Uterus (tissue), 2 donors: ENCODE results near the gene ZBTB20.

Experiments
- CTCF ChIP-seq, 4 experiments: fragments of 200-600 bp in 2 of 4; fragments of 450-650 bp in 2 of 4; sonication (generic) in 2 of 4; IDR thresholded peaks; one replicate each; pipeline ENCODE4 v1.5.1; 2016 to 2019; ENCODE audit warnings: antibody characterized with exemption in 4 of 4, mild to moderate bottlenecking in 2 of 4, moderate library complexity in 1 of 4
- POLR2A ChIP-seq, 2 donors: fragments of 450-650 bp; IDR thresholded peaks; one replicate each; pipeline ENCODE4 v1.6.1; 2016; ENCODE audit warnings: antibody characterized with exemption in 2 of 2, mild to moderate bottlenecking in 1 of 2, moderate library complexity in 1 of 2

- no peak for TF ChIP-seq POLR2A (IDR thresholded peaks at IDR 0.05)
- TF ChIP-seq CTCF (IDR thresholded peaks at IDR 0.05): no peak
Observed at GRCh38 chr3:114384558-114384903, 762.6 kb downstream of the ZBTB20 start.
